CD14-positive monocyte (primary cell): ENCODE measurements around the gene GPM6B. TPM values are rescaled to one million over a fixed set of nuclear protein-coding genes. Genes with fewer than 3 reads are reported as not detected.

ENCODE experiments used
- DNase-seq, 3 donors: peaks; one replicate each; pipeline ENCODE4 v3.0.0-alpha.2; 2011 to 2022
- H2AFZ ChIP-seq: 2 replicates; pipeline ENCODE4 v1.6.0; 2012; ENCODE audit warnings: mild to moderate bottlenecking, low read depth, low read length, inconsistent platforms; ENCODE audit not compliant: insufficient read depth, poor library complexity, severe bottlenecking
- H3K27ac ChIP-seq, 2 donors: 1 replicate in 1 of 2; 2 replicates in 1 of 2; pipeline ENCODE4 v1.5.1; 2012 to 2013; ENCODE audit warnings: low read length in 2 of 2, control low read depth in 1 of 2, inconsistent platforms in 1 of 2, low read depth in 1 of 2, mild to moderate bottlenecking in 1 of 2
- H3K27me3 ChIP-seq, 2 donors: one replicate each; pipeline versions ENCODE4 v1.6.0 to v1.6.1; 2011 to 2013; ENCODE audit warnings: low read length in 2 of 2; ENCODE audit not compliant: control insufficient read depth in 2 of 2, insufficient read depth in 2 of 2
- H3K36me3 ChIP-seq, 2 donors: replicated peaks in 1 of 2; 1 replicate in 1 of 2; 2 replicates in 1 of 2; pipeline versions ENCODE4 v1.5.1 to v1.6.1; 2012 to 2013; ENCODE audit warnings: low read length in 2 of 2, control low read depth in 1 of 2, inconsistent platforms in 1 of 2, mild to moderate bottlenecking in 1 of 2; ENCODE audit not compliant: insufficient read depth in 2 of 2, control insufficient read depth in 1 of 2
- H3K4me1 ChIP-seq, 2 donors: 1 replicate in 1 of 2; 2 replicates in 1 of 2; pipeline versions ENCODE4 v1.5.1 to v1.6.1; 2012 to 2013; ENCODE audit warnings: low read length in 2 of 2, control low read depth in 1 of 2, inconsistent platforms in 1 of 2, mild to moderate bottlenecking in 1 of 2, moderate library complexity in 1 of 2; ENCODE audit not compliant: insufficient read depth in 2 of 2, control insufficient read depth in 1 of 2
- H3K4me2 ChIP-seq: replicated peaks from 2 replicates; pipeline ENCODE3; 2012; ENCODE audit warnings: low read length, moderate library complexity, mild to moderate bottlenecking; ENCODE audit not compliant: poor library complexity, severe bottlenecking; ENCODE audit errors: extremely low read depth
- H3K4me3 ChIP-seq, 3 experiments: fragments of 200-600 bp in 1 of 3; sonication (generic) in 1 of 3; replicated peaks in 1 of 3; 1 replicate in 2 of 3; 2 replicates in 1 of 3; pipeline ENCODE4 v1.5.1; 2011 to 2013; ENCODE audit warnings: low read length in 3 of 3, mild to moderate bottlenecking in 3 of 3, control low read depth in 2 of 3, low read depth in 2 of 3, inconsistent platforms in 1 of 3, moderate library complexity in 1 of 3
- H3K79me2 ChIP-seq: 2 replicates; pipeline ENCODE4 v1.6.0; 2012; ENCODE audit warnings: mild to moderate bottlenecking, control low read depth, inconsistent platforms, low read length, moderate library complexity; ENCODE audit not compliant: insufficient read depth
- H3K9ac ChIP-seq: 2 replicates; pipeline ENCODE4 v1.6.0; 2017; ENCODE audit warnings: low read length, mild to moderate bottlenecking; ENCODE audit not compliant: insufficient read depth, poor library complexity, severe bottlenecking
- H3K9me3 ChIP-seq, 2 donors: replicated peaks in 1 of 2; 1 replicate in 1 of 2; 2 replicates in 1 of 2; pipeline versions ENCODE4 v1.5.1 to v1.6.1; 2012 to 2013; ENCODE audit warnings: low read length in 2 of 2, control low read depth in 1 of 2; ENCODE audit not compliant: control insufficient read depth in 1 of 2, insufficient read depth in 1 of 2
- H4K20me1 ChIP-seq: 2 replicates; pipeline ENCODE4 v1.6.0; 2012; ENCODE audit warnings: mild to moderate bottlenecking, low read length, control low read depth, moderate library complexity; ENCODE audit not compliant: insufficient read depth
- H3K27ac Mint-ChIP-seq, 7 donors: one replicate each; pipeline ENCODE4 v1.8.0; 2020; ENCODE audit warnings: mild to moderate bottlenecking in 7 of 7, mixed read lengths in 7 of 7, moderate library complexity in 6 of 7, inconsistent platforms in 2 of 7
- H3K27me3 Mint-ChIP-seq, 3 donors: one replicate each; pipeline ENCODE4 v1.8.0; 2021 to 2022; ENCODE audit warnings: low read depth in 3 of 3, mild to moderate bottlenecking in 3 of 3, mixed read lengths in 3 of 3, moderate library complexity in 3 of 3, inconsistent platforms in 1 of 3
- H3K36me3 Mint-ChIP-seq, 2 donors: one replicate each; pipeline ENCODE4 v1.8.0; 2020; ENCODE audit warnings: mixed read lengths in 2 of 2, inconsistent platforms in 1 of 2, mild to moderate bottlenecking in 1 of 2
- H3K4me1 Mint-ChIP-seq: one replicate; pipeline ENCODE4 v1.8.0; 2020; ENCODE audit warnings: mild to moderate bottlenecking, mixed read lengths
- H3K4me3 Mint-ChIP-seq, 2 donors: one replicate each; pipeline ENCODE4 v1.8.0; 2020; ENCODE audit warnings: mild to moderate bottlenecking in 2 of 2, mixed read lengths in 2 of 2, moderate library complexity in 1 of 2
- H3K9me3 Mint-ChIP-seq, 7 donors: one replicate each; pipeline ENCODE4 v1.8.0; 2020 to 2022; ENCODE audit warnings: mixed read lengths in 7 of 7, mild to moderate bottlenecking in 6 of 7, moderate library complexity in 6 of 7, inconsistent platforms in 2 of 7
- WGBS: methylation state at CpG from one replicate; pipeline ENCODE4 v1.1.5; 2013; ENCODE audit warnings: missing lambda C conversion rate; ENCODE audit not compliant: insufficient coverage; 5-methylcytosine and 5-hydroxymethylcytosine counted together
- intact Hi-C, 2 donors: fragments of 100-400 bp; cut with micrococcal nuclease; formaldehyde crosslinking; loops; one replicate each; pipeline versions ENCODE4 v1.15.0 to v1.15.1; 2023
- polyA plus RNA-seq, 3 donors: library from polyadenylated mRNA; depleted of rRNA in 1 of 3; unstranded in 2 of 3; stranded (reverse) in 1 of 3; fragments of 300-500 nt in 2 of 3; fragments of >200 nt in 1 of 3; fragmentation: Illumina TruSeq in 2 of 3; gene quantifications; 1 replicate in 2 of 3; 2 replicates in 1 of 3; pipeline ENCODE4 v1.2.3, GENCODE V29; 2012 to 2021
- TF ChIP-seq, protein P1 (sequence below): fragments of 200-600 bp; IDR thresholded peaks from one replicate; pipeline ENCODE4 v1.8.0; 2022; ENCODE audit warnings: antibody characterized with exemption, mild to moderate bottlenecking

GPM6B gene
- polyA plus RNA-seq, 3 donors, result not detected

DNA sequence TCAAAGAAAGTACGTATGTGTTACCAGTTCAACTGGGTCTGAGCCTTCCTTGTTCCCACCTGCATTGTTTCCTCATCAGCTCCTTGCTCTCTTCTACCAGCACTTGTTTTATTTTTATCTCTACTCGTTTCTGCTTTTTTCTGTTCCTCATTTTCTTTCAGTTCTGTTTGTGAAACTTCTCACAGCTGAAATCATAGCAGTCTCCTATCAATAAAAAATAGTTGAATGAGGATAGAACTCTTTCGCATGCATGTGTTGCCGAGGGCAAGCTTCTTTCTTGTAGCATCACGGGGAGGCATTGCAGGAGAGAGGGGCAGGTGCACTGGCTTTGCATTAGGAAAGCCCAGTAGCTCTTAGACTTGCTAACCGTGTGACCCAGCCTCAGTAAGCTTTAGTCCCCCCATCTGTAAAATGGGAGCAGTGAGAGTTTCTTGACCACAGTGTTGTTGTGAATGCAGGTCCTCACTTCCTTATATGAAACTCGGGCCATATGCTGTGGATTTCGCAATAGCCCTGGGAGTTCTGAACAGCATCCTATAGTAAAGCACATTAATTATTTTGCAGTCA, 57.7 kb downstream of the GPM6B start:
- H3K27me3 Mint-ChIP-seq, result peaks cover 0 to 2% (median 0%) of the 10 kb centered on the region in 3 donors
- H3K4me1 Mint-ChIP-seq, result peaks cover 59% of the 10 kb centered on the region
- TF ChIP-seq, protein P1, sequence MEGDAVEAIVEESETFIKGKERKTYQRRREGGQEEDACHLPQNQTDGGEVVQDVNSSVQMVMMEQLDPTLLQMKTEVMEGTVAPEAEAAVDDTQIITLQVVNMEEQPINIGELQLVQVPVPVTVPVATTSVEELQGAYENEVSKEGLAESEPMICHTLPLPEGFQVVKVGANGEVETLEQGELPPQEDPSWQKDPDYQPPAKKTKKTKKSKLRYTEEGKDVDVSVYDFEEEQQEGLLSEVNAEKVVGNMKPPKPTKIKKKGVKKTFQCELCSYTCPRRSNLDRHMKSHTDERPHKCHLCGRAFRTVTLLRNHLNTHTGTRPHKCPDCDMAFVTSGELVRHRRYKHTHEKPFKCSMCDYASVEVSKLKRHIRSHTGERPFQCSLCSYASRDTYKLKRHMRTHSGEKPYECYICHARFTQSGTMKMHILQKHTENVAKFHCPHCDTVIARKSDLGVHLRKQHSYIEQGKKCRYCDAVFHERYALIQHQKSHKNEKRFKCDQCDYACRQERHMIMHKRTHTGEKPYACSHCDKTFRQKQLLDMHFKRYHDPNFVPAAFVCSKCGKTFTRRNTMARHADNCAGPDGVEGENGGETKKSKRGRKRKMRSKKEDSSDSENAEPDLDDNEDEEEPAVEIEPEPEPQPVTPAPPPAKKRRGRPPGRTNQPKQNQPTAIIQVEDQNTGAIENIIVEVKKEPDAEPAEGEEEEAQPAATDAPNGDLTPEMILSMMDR, result no peak
- Histone ChIP-seq H2AFZ (no peak overlapping the region), H3K4me2 (peak overlapping the region; percentile 56), H3K36me3 (peaks cover 5% of the 10 kb centered on the region in 2 donors), H3K4me1 (peaks cover 61 to 62% of the 10 kb centered on the region in 2 donors), H3K27me3 (no peaks in the 10 kb centered on the region), H3K27ac (peak overlapping the region; percentile 63 to 79), H3K4me3 (peak overlapping the region in 1 of 3 experiments; percentile 46), H3K9ac (no peak overlapping the region), H3K79me2 (peaks cover under 1% of the 10 kb centered on the region), H3K9me3 (no peaks in the 10 kb centered on the region), H4K20me1 (no peaks in the 10 kb centered on the region)
- WGBS, result 0% methylated on average over 2 of the region's 8 CpGs
- peak overlapping the region; percentile 64 to 91 (median 89) for H3K27ac Mint-ChIP-seq
- intact Hi-C loops, result no loop called here
- H3K36me3 Mint-ChIP-seq, result peaks cover 8 to 15% of the 10 kb centered on the region in 2 donors
- no peaks in the 10 kb centered on the region for H3K9me3 Mint-ChIP-seq
- peak overlapping the region in 1 of 2 donors; percentile 51 for H3K4me3 Mint-ChIP-seq
- DNase-seq, result peak; percentile 35 to 63 (median 62)

DNA sequence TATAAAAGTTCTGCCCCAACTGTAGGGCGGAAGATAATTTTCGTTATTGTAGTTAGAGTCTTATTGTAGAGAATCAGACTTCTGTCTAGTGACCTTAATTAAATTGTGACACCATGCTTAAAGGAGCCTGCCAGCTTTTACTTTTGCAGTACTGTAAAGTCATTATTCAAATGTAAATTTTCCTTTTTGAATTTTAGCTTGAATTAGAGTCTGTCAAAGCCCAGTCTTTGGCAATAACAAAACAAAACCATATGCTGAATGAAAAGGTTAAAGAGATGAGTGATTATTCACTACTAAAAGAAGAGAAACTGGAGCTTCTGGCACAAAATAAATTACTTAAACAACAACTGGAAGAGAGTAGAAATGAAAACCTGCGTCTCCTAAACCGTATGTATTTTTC, 60.5 kb downstream of the GPM6B start:
- Histone ChIP-seq H3K9me3 (no peaks in the 10 kb centered on the region), H4K20me1 (no peaks in the 10 kb centered on the region), H3K4me2 (no peak overlapping the region), H3K4me1 (peaks cover 58 to 59% of the 10 kb centered on the region in 2 donors), H3K4me3 (no peak overlapping the region), H3K9ac (no peak overlapping the region), H3K36me3 (peaks cover 5% of the 10 kb centered on the region in 2 donors), H3K27me3 (no peaks in the 10 kb centered on the region), H2AFZ (no peak overlapping the region), H3K27ac (no peak overlapping the region), H3K79me2 (peaks cover 4% of the 10 kb centered on the region)
- H3K27ac Mint-ChIP-seq, result no peak overlapping the region
- TF ChIP-seq, protein P1, result no peak
- H3K4me3 Mint-ChIP-seq, result no peak overlapping the region
- H3K4me1 Mint-ChIP-seq, result peaks cover 56% of the 10 kb centered on the region
- intact Hi-C loops, result no loop called here
- no CpG with 5 or more reads among the region's 4 CpGs for WGBS
- H3K36me3 Mint-ChIP-seq, result peaks cover 10 to 15% of the 10 kb centered on the region in 2 donors
- DNase-seq, result no peak
- peaks cover 0 to 3% (median 0%) of the 10 kb centered on the region in 7 donors for H3K9me3 Mint-ChIP-seq
- H3K27me3 Mint-ChIP-seq, result peaks cover 0 to 2% (median 0%) of the 10 kb centered on the region in 3 donors
